ENCODE results near the gene FAM217B.

Gene FAM217B, protein sequence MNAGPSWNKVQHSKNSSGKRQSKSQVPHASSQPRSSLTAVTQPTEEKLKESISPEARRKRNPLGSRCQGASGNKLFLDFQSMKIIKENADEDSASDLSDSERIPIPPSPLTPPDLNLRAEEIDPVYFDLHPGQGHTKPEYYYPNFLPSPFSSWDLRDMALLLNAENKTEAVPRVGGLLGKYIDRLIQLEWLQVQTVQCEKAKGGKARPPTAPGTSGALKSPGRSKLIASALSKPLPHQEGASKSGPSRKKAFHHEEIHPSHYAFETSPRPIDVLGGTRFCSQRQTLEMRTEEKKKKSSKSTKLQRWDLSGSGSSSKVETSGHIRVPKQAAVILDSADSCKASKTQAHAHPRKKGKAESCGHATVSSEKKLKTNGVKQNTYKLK

DNA sequence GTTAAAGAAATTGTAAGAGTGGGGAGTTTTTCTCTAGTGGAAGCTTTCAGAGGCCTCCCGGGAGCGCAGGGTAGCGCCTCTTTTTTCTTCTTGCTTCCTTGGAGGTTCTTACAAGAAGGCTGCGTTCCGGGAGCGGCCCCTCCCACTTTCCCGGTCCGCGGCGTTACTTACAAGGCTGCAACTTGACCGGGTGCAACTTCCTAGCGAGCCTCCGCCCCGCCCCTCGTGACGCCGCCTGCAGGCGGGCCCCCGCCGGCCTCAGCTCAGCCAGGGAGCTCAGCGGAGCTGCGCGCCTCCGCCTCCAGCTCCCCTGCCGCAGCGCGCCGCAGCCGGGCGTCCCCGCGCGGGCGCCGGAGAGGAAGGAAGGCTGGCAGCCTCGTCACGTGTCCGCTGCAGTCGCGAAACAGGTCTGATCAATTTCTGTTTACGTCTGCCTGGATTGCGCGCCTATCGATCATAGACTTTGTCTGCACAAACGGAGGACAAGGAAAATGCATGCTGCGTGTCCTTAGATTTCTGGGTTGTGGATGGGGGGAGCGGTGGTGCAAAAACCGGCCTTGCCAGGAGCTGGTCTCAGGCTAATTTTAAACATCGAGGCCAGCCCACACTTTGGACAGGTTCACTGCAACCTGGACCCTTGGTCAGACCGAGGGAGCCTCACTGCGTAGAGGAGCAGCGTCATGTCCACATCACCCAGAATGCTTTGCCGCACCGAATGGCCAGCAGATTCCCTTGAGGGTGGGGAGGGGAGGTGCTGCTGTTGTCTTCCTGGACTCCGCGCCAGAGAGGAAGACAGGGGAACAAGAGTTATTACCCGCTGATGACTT is at the start of gene FAM217B, which contains the start of gene PPP1R3D:
FAM217B (plus strand) TSS at position 261 of the 827 bp plus-strand sequence. CDS start 3,555 bp downstream, outside the sequence.
PPP1R3D (minus strand) TSS at position 177 of the 827 bp plus-strand sequence. CDS start 374 bp downstream, outside the sequence.
- DNase-seq (ENCODE audit: low read depth in 2 of 2) = peak; percentile 90 to 91

GRCh38 chr20:59891581-59891980 is 48.6 kb upstream of the FAM217B start:
- DNase-seq (ENCODE audit: low read depth in 2 of 2) = no peak

- DNase-seq (ENCODE audit: low read depth in 2 of 2) = no peak
Observed at GRCh38 chr20:59895908-59896307, 44.3 kb upstream of the FAM217B start.

- DNase-seq (ENCODE audit: low read depth in 2 of 2) = no peak
Observed at GRCh38 chr20:59902470-59902869, 37.7 kb upstream of the FAM217B start.

- no peak for DNase-seq (ENCODE audit: low read depth in 2 of 2)
Observed at GRCh38 chr20:59903621-59904020, 36.6 kb upstream of the FAM217B start.

DNA sequence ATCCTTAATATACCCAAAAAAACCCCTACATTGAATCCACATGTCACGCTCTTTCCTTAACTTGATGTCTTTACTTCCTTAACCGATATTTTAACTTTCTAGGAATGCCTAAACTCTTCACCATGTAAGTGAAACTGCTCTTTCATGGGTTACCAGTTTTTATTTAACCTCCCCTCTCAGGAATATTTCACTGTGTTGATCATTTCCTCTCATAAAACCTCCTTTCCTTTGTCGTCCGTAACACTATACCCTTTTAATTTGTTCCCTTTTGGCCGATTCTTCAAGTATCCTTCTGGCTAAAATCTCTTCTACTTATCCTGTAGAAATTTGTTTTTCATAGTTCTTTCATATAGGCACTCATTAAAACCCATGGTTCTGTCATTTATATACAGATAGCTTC is 31.3 kb upstream of the FAM217B start:
- no peak for DNase-seq (ENCODE audit: low read depth in 2 of 2)

DNA sequence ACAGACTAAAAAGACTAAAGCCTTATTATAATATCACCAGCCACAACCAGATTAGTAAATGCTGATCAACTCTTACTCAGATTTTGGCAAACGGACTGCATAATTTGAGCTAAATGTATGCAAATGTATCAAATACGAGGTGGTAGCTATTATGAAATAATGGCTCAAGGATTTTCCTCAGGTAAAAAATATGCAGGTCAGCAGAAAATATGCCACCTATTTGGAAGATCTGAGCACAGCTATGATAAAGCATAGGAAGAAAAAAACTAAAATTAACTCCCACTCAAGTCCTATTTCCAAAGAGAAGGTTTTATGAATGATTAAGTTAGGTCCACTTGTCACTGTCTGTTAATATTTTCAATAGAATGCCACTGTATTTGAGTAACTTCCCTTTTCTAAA is 29.1 kb upstream of the FAM217B start:
- DNase-seq (ENCODE audit: low read depth in 2 of 2) = no peak

DNA sequence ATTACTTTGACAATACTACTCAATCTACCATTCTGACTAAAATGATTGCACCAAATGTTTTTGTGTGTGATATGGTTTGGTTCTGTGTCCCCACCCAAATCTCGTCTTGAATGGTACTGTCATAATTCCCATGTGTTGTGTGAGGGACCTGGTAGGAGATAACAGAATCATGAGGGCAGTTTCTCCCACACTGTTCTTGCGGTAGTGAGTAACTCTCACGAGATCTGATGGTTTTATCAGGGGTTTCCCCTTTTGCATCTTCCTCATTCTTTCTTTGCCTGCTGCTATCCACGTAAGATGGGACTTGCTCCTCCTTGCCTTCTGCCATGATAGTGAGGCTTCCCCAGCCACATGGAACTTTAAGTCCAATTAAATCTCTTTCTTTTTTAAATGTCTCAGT is 27.6 kb upstream of the FAM217B start:
- no peak for DNase-seq (ENCODE audit: low read depth in 2 of 2)

GRCh38 chr20:59920944-59921343 is 19.2 kb upstream of the FAM217B start:
- no peak for DNase-seq (ENCODE audit: low read depth in 2 of 2)

DNA sequence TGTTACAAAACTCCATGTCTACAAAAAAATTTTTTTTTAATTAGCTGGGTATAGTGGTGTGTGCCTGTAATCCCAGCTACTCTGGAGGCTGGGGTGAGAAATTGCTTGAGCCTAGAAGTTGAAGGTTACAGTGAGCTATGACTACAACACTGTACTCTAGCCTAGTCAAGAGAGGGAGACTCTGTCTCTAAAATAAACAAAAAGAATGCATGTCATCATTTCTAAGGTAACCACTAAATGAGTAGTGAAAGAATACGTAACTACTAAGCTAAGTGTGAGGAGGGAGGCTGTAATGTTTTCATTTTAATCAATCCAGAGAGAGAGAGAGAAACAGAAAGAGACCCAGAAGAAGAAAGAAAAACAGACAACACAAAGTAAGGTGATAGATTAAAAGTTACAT is 16.7 kb upstream of the FAM217B start:
- DNase-seq (ENCODE audit: low read depth in 2 of 2) = no peak

DNA sequence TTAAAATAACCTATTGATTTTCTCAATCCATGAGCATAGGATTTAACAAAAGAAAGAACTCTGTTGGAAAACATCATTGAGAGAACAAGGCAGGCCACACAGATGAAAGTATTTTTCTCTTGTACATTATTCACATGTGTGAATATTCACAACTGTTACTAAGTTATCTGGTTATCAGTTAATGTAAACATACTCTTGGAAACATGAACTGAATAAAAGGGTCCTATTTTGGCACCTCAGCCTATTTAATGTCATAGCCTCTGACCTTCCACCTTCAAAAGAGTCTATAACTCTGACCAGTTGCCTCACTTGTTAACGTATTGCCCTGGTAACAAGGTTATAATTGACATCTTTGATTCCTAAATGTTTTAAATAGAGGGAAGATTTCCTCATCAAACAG is 14.8 kb upstream of the FAM217B start:
- DNase-seq (ENCODE audit: low read depth in 2 of 2) = no peak

- no peak for DNase-seq (ENCODE audit: low read depth in 2 of 2)
Observed at GRCh38 chr20:59925899-59926298, 14.3 kb upstream of the FAM217B start.

GRCh38 chr20:59931511-59932312 is 8.5 kb upstream of the FAM217B start:
- no peak for DNase-seq (ENCODE audit: low read depth in 2 of 2)

DNA sequence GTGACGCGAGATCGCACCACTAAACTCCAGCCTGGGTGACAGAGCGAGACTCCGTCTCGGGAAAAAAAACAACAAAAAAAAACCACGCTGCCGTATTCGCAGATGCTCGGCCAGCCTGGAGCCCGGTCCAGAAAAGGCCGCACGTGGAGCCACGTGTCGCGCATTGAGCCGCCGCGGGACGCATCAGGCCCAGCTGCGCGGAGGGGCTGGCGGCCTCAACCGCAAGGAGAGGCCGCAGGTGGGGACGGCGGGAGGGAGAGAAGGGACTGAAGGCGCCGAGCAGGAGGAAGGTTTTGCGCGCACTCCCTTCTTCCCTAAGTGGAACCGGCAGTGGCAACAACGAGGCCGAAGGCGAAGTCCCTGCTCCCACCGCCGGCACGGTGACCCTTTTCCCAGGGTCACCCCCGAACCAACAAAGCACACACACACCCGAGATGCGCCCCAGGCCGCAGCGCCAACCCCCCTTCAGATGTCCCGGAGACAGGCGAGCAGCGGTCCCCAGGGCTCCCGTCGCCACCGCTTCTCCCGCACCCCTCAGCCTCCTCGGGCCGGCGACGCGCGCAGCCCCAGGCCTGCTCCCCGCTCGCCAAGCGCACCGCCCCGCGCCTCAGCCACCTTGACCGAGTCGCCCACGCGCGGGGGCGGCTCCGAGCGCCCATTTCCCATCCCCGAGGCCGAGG is 7.4 kb upstream of the FAM217B start:
- no peak for DNase-seq (ENCODE audit: low read depth in 2 of 2)

DNA sequence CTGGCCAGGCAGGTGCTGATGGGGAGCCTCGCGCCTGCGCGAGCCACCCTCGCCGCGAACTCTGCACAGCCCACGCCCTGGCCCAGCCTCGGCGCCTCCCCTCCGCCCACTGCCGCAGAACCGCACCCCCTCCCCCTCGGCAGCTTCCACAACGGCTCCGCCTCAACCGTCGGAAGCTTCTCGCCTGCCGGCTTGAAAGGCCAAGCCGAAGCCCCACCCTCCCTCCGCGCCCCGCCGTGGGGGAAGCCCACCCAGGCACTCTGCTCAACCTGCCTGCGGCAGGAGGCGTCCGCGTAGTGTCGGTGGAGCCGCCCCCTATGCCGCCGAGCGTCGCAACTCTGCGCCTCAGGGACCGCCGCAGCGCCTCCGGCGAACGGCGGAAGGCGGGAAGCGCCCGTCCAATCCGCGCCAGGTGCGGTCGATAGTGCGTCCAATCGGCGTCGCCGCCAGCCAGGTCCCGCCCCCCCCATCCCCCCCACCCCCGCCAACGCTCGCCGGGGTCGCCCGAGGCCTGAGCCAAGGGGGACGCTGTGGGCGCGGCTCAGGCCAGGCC is 6.8 kb upstream of the FAM217B start, which contains the start of gene SYCP2:
SYCP2 (minus strand) TSS at position 342 of the 553 bp plus-strand sequence. CDS start 11,224 bp downstream, outside the sequence.
- DNase-seq (ENCODE audit: low read depth in 2 of 2) = peak in 1 of 2 donors; percentile 52

- peak; percentile 59 to 66 for DNase-seq (ENCODE audit: low read depth in 2 of 2)
Observed at GRCh38 chr20:59933849-59934585, 6.2 kb upstream of the FAM217B start.

DNA sequence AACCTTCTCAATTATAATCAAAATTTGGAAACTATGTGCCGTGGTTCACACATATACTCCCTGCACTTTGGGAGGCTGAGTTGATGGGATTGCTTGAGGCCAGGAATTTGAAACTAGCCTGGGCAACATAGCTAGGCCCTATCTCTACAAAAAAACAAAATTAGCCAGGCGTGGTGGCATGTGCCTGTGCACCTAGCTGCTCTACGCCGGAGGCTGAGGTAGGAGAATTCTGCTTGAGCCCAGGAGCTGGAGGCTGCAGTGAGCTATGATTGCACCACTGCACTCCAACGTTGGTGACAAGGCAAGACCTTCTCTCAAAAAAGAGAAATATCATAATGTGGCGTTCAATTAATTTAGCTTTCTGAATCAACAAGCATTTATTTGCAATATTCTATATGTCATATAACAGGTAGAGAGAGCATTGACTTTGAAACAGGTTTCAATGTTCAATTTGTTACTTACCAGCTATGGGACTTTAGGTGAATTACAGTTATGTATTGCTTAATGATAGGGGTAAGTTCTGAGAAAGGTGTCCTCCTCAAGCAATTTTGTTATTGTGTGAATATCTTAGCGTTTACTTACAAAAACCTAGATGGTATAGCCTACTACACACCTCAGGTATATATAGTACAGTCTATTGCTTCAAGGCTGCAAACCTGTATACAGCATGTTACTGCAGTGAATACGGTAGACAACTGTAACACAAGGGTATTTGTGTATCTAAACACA is 4.6 kb upstream of the FAM217B start:
- no peak for DNase-seq (ENCODE audit: low read depth in 2 of 2)

GRCh38 chr20:59936409-59936808 is 3.8 kb upstream of the FAM217B start:
- DNase-seq (ENCODE audit: low read depth in 2 of 2) = no peak

- no peak for DNase-seq (ENCODE audit: low read depth in 2 of 2)
Observed at GRCh38 chr20:59937150-59937549, 3.0 kb upstream of the FAM217B start.
